A549 (cell line): Measurements from ENCODE around the gene PRH2. TPM values are rescaled to one million over a fixed set of nuclear protein-coding genes. Genes with fewer than 3 reads are reported as not detected.

Experiments used
- ATAC-seq, 2 experiments: fragments of 200-7000 bp in 1 of 2; fragments of >200 bp in 1 of 2; cut with Nextera tagmentation in 1 of 2; cut with Tn5 transposase in 1 of 2; 3 replicates each; pipeline versions ENCODE4 v1.8.0 to v1.9.1; 2018 to 2020; ENCODE audit warnings: mild to moderate bottlenecking in 1 of 2, moderate library complexity in 1 of 2
- CTCF ChIA-PET: fragments of 300-600 bp; sonication (Branson Sonifier 250); formaldehyde crosslinking; extraction: SDS; loops from one replicate; lab custom pipeline; 2021; ENCODE audit warnings: antibody characterized with exemption, inconsistent platforms; lab: Yijun Ruan, JAX
- POLR2A ChIA-PET: fragments of 350-600 bp; formaldehyde crosslinking; extraction: SDS; loops from one replicate; lab custom pipeline; 2021; ENCODE audit warnings: antibody characterized with exemption, inconsistent platforms; lab: Yijun Ruan, JAX
- DNase-seq, 2 experiments: peaks; one replicate each; pipeline versions ENCODE4 v3.0.0 to v3.0.0-alpha.2; 2011 to 2016; ENCODE audit warnings: low read depth in 1 of 2, low spot score in 1 of 2
- FAIRE-seq: peaks from 2 replicates; lab custom pipeline; 2011; peaks lifted over from hg19 to GRCh38; lab: Jason Lieb, UNC
- H3K27ac ChIP-seq, 2 experiments: fragments of >200 bp; sonication (Bioruptor Twin); formaldehyde crosslinking; 3 replicates each; pipeline ENCODE4 v1.5.1; 2016 to 2017
- H3K4me1 ChIP-seq: fragments of >200 bp; sonication (Bioruptor Twin); formaldehyde crosslinking; 3 replicates; pipeline ENCODE4 v1.6.1; 2016
- H3K4me2 ChIP-seq: fragments of >200 bp; sonication (Bioruptor Twin); formaldehyde crosslinking; 3 replicates; pipeline ENCODE4 v1.6.1; 2016
- H3K4me3 ChIP-seq: fragments of >200 bp; sonication (Bioruptor Twin); formaldehyde crosslinking; 3 replicates; pipeline ENCODE4 v1.5.1; 2016
- H3K9me3 ChIP-seq: fragments of >200 bp; sonication (Bioruptor Twin); formaldehyde crosslinking; 3 replicates; pipeline ENCODE4 v1.6.1; 2016
- E2F6 ChIP-seq: IDR thresholded peaks from 2 replicates; pipeline ENCODE4 v1.6.1; 2012; ENCODE audit warnings: low read depth, borderline replicate concordance
- FOSB ChIP-seq: fragments of 250-450 bp; sonication (Bioruptor Pico); IDR thresholded peaks from 2 replicates; pipeline ENCODE4 v1.5.0; 2020; ENCODE audit warnings: mild to moderate bottlenecking, moderate library complexity
- HDAC2 ChIP-seq: fragments of 200-600 bp; sonication (generic); IDR thresholded peaks from 2 replicates; pipeline ENCODE4 v1.6.1; 2016
- HES2 ChIP-seq: fragments of >200 bp; sonication (Bioruptor Twin); formaldehyde crosslinking; IDR thresholded peaks from 2 replicates; pipeline ENCODE4 v1.6.1; 2016
- HMGXB4 ChIP-seq: fragments of 250-450 bp; sonication (Bioruptor Pico); IDR thresholded peaks from 2 replicates; pipeline ENCODE4 v1.5.0; 2021; ENCODE audit warnings: mild to moderate bottlenecking, moderate library complexity, borderline replicate concordance
- HOXB5 ChIP-seq: fragments of 250-450 bp; sonication (Bioruptor Pico); IDR thresholded peaks from 2 replicates; pipeline ENCODE4 v1.5.0; 2020; ENCODE audit warnings: mild to moderate bottlenecking, moderate library complexity
- KDM1A ChIP-seq: fragments of 200-600 bp; sonication (generic); IDR thresholded peaks from 2 replicates; pipeline ENCODE4 v1.6.1; 2016; ENCODE audit warnings: low read depth, mild to moderate bottlenecking
- KDM5A ChIP-seq: fragments of 200-600 bp; sonication (generic); IDR thresholded peaks from 2 replicates; pipeline ENCODE4 v1.6.1; 2016; ENCODE audit warnings: antibody characterized with exemption, mild to moderate bottlenecking
- MAZ ChIP-seq: fragments of 150-350 bp; IDR thresholded peaks from 2 replicates; pipeline ENCODE4 v1.6.1; 2014; ENCODE audit warnings: antibody characterized with exemption, low read depth, low read length, borderline replicate concordance
- PHF8 ChIP-seq: fragments of 200-600 bp; sonication (generic); IDR thresholded peaks from 2 replicates; pipeline ENCODE4 v1.6.1; 2016; ENCODE audit warnings: low read depth, mild to moderate bottlenecking, antibody characterized with exemption, moderate library complexity, borderline replicate concordance
- POLR2A ChIP-seq: IDR thresholded peaks from 2 replicates; pipeline ENCODE4 v1.6.1; 2012; ENCODE audit warnings: mild to moderate bottlenecking, low read length
- RAD21 ChIP-seq, 2 experiments: fragments of >200 bp in 1 of 2; sonication (Bioruptor Twin) in 1 of 2; formaldehyde crosslinking in 1 of 2; IDR thresholded peaks in 1 of 2; conservative IDR thresholded peaks in 1 of 2; 2 replicates in 1 of 2; 3 replicates in 1 of 2; pipeline ENCODE4 v1.6.1; 2012 to 2018; ENCODE audit warnings: inconsistent platforms in 1 of 2
- RARB ChIP-seq: fragments of 250-450 bp; sonication (Bioruptor Pico); IDR thresholded peaks from 2 replicates; pipeline ENCODE4 v1.8.0; 2021; ENCODE audit warnings: mild to moderate bottlenecking, moderate library complexity
- RCOR1 ChIP-seq: fragments of 150-350 bp; IDR thresholded peaks from 2 replicates; pipeline ENCODE4 v1.6.1; 2014; ENCODE audit warnings: antibody characterized with exemption, low read length, low read depth
- REST ChIP-seq: fragments of 200-600 bp; sonication (generic); IDR thresholded peaks from 2 replicates; pipeline ENCODE4 v1.6.1; 2016; ENCODE audit warnings: antibody characterized with exemption, mild to moderate bottlenecking, moderate library complexity
- SMC3 ChIP-seq: fragments of >200 bp; sonication (Bioruptor Twin); formaldehyde crosslinking; IDR thresholded peaks from 3 replicates; pipeline ENCODE4 v1.6.1; 2018; ENCODE audit warnings: inconsistent platforms
- SREBF2 ChIP-seq: fragments of 450-650 bp; IDR thresholded peaks from 2 replicates; pipeline ENCODE4 v1.6.1; 2014; ENCODE audit warnings: mild to moderate bottlenecking, moderate library complexity
- USF2 ChIP-seq: fragments of 450-650 bp; IDR thresholded peaks from 2 replicates; pipeline ENCODE4 v1.6.1; 2014; ENCODE audit warnings: antibody characterized with exemption
- ZC3H11A ChIP-seq: fragments of 450-650 bp; IDR thresholded peaks from 2 replicates; pipeline ENCODE4 v1.6.1; 2014; ENCODE audit warnings: antibody characterized with exemption, mild to moderate bottlenecking
- WGBS: methylation state at CpG from one replicate; pipeline ENCODE4 v1.1.6; 2017; ENCODE audit errors: missing lambda C conversion rate; 5-methylcytosine and 5-hydroxymethylcytosine counted together
- polyA plus RNA-seq, 4 experiments: library from polyadenylated mRNA; depleted of rRNA in 3 of 4; stranded (reverse); fragments of >200 nt; fragmentation: RNase III in 1 of 4; extraction: RNeasy Plus Mini Kit Qiagen cat#74134 plus additional on column Dnase treatment in 1 of 4; gene quantifications; 2 replicates in 3 of 4; 3 replicates in 1 of 4; pipeline ENCODE4 v1.2.3, GENCODE V29; 2011 to 2017

The PRH2 gene
- polyA plus RNA-seq, 2 of the 4 experiments (the other 2 are of a cell fraction): 0.19 to 0.39 TPM

GRCh38 chr12:10967409-10967808 is 38.4 kb downstream of the PRH2 start:
- ATAC-seq (no peak), FAIRE-seq (no peak), DNase-seq (no peak)
- ChIA-PET CTCF (no interaction called here), POLR2A (no interaction called here)
- Histone ChIP-seq H3K27ac (no peak overlapping the region), H3K4me2 (no peak overlapping the region), H3K4me3 (no peak overlapping the region), H3K4me1 (no peaks in the 10 kb centered on the region), H3K9me3 (no peaks in the 10 kb centered on the region)
- 78% methylated on average over 2 of the region's 2 CpGs for WGBS
- TF ChIP-seq RARB (CRISPR knock-in tag): no peak
- no peak for TF ChIP-seq HES2
- TF ChIP-seq E2F6: no peak
- no peak for TF ChIP-seq SMC3
- no peak for TF ChIP-seq RCOR1

GRCh38 chr12:10968765-10969456 is 39.9 kb downstream of the PRH2 start:
- TF ChIP-seq POLR2A (no peak), REST (no peak), HMGXB4 (CRISPR knock-in tag) (no peak), KDM1A (no peak), HOXB5 (CRISPR knock-in tag) (no peak)
- H3K4me2 ChIP-seq: no peak overlapping the region
- ATAC-seq (no peak), FAIRE-seq (no peak), DNase-seq (no peak)
- no peaks in the 10 kb centered on the region for H3K9me3 ChIP-seq
- H3K4me1 ChIP-seq: no peaks in the 10 kb centered on the region
- ChIA-PET CTCF (no interaction called here), POLR2A (no interaction called here)
- no peak overlapping the region for H3K27ac ChIP-seq
- no peak overlapping the region for H3K4me3 ChIP-seq
- 87% methylated on average over 12 of the region's 15 CpGs for WGBS

GRCh38 chr12:10974965-10975364 is 45.9 kb downstream of the PRH2 start:
- WGBS: 86% methylated on average over 3 of the region's 3 CpGs
- H3K9me3 ChIP-seq: no peaks in the 10 kb centered on the region
- no peak overlapping the region for H3K4me3 ChIP-seq
- DNase-seq: no peak
- no peak overlapping the region for H3K4me2 ChIP-seq
- ChIA-PET CTCF (interaction anchor here (0.9 kb wide), 1 partner anchor 11 kb away, joined by 3 read pairs; no protein-coding TSS in a partner anchor), POLR2A (no interaction called here)
- ATAC-seq: no peak
- no peaks in the 10 kb centered on the region for H3K4me1 ChIP-seq
- no peak overlapping the region for H3K27ac ChIP-seq
- no peak for FAIRE-seq
- TF ChIP-seq USF2: no peak
- no peak for TF ChIP-seq ZC3H11A
- no peak for TF ChIP-seq MAZ
- TF ChIP-seq HOXB5 (CRISPR knock-in tag): no peak
- no peak for TF ChIP-seq PHF8
- TF ChIP-seq E2F6: no peak
- no peak for TF ChIP-seq HDAC2
- TF ChIP-seq REST: no peak
- no peak for TF ChIP-seq RAD21 (conservative IDR thresholded peaks at IDR 0.05 in 1 of 2, IDR thresholded peaks at IDR 0.05 in 1 of 2)
- TF ChIP-seq KDM5A: no peak
- no peak for TF ChIP-seq SREBF2
- TF ChIP-seq FOSB: no peak
